CD14-positive monocyte (primary cell): ENCODE measurements around the gene NFIC. TPM values are rescaled to one million over a fixed set of nuclear protein-coding genes. Genes with fewer than 3 reads are reported as not detected.
A peak's percentile ranks its signal among the peaks of the same experiment; 100 is the strongest.

ENCODE experiments used
- DNase-seq, 3 donors: peaks; one replicate each; pipeline ENCODE4 v3.0.0-alpha.2; 2011 to 2022
- H2AFZ ChIP-seq: 2 replicates; pipeline ENCODE4 v1.6.0; 2012; ENCODE audit warnings: mild to moderate bottlenecking, low read depth, low read length, inconsistent platforms; ENCODE audit not compliant: insufficient read depth, poor library complexity, severe bottlenecking
- H3K27ac ChIP-seq, 2 donors: 1 replicate in 1 of 2; 2 replicates in 1 of 2; pipeline ENCODE4 v1.5.1; 2012 to 2013; ENCODE audit warnings: low read length in 2 of 2, control low read depth in 1 of 2, inconsistent platforms in 1 of 2, low read depth in 1 of 2, mild to moderate bottlenecking in 1 of 2
- H3K27me3 ChIP-seq, 2 donors: one replicate each; pipeline versions ENCODE4 v1.6.0 to v1.6.1; 2011 to 2013; ENCODE audit warnings: low read length in 2 of 2; ENCODE audit not compliant: control insufficient read depth in 2 of 2, insufficient read depth in 2 of 2
- H3K36me3 ChIP-seq, 2 donors: replicated peaks in 1 of 2; 1 replicate in 1 of 2; 2 replicates in 1 of 2; pipeline versions ENCODE4 v1.5.1 to v1.6.1; 2012 to 2013; ENCODE audit warnings: low read length in 2 of 2, control low read depth in 1 of 2, inconsistent platforms in 1 of 2, mild to moderate bottlenecking in 1 of 2; ENCODE audit not compliant: insufficient read depth in 2 of 2, control insufficient read depth in 1 of 2
- H3K4me1 ChIP-seq, 2 donors: 1 replicate in 1 of 2; 2 replicates in 1 of 2; pipeline versions ENCODE4 v1.5.1 to v1.6.1; 2012 to 2013; ENCODE audit warnings: low read length in 2 of 2, control low read depth in 1 of 2, inconsistent platforms in 1 of 2, mild to moderate bottlenecking in 1 of 2, moderate library complexity in 1 of 2; ENCODE audit not compliant: insufficient read depth in 2 of 2, control insufficient read depth in 1 of 2
- H3K4me2 ChIP-seq: replicated peaks from 2 replicates; pipeline ENCODE3; 2012; ENCODE audit warnings: low read length, moderate library complexity, mild to moderate bottlenecking; ENCODE audit not compliant: poor library complexity, severe bottlenecking; ENCODE audit errors: extremely low read depth
- H3K4me3 ChIP-seq, 3 experiments: fragments of 200-600 bp in 1 of 3; sonication (generic) in 1 of 3; replicated peaks in 1 of 3; 1 replicate in 2 of 3; 2 replicates in 1 of 3; pipeline ENCODE4 v1.5.1; 2011 to 2013; ENCODE audit warnings: low read length in 3 of 3, mild to moderate bottlenecking in 3 of 3, control low read depth in 2 of 3, low read depth in 2 of 3, inconsistent platforms in 1 of 3, moderate library complexity in 1 of 3
- H3K79me2 ChIP-seq: 2 replicates; pipeline ENCODE4 v1.6.0; 2012; ENCODE audit warnings: mild to moderate bottlenecking, control low read depth, inconsistent platforms, low read length, moderate library complexity; ENCODE audit not compliant: insufficient read depth
- H3K9ac ChIP-seq: 2 replicates; pipeline ENCODE4 v1.6.0; 2017; ENCODE audit warnings: low read length, mild to moderate bottlenecking; ENCODE audit not compliant: insufficient read depth, poor library complexity, severe bottlenecking
- H3K9me3 ChIP-seq, 2 donors: replicated peaks in 1 of 2; 1 replicate in 1 of 2; 2 replicates in 1 of 2; pipeline versions ENCODE4 v1.5.1 to v1.6.1; 2012 to 2013; ENCODE audit warnings: low read length in 2 of 2, control low read depth in 1 of 2; ENCODE audit not compliant: control insufficient read depth in 1 of 2, insufficient read depth in 1 of 2
- H4K20me1 ChIP-seq: 2 replicates; pipeline ENCODE4 v1.6.0; 2012; ENCODE audit warnings: mild to moderate bottlenecking, low read length, control low read depth, moderate library complexity; ENCODE audit not compliant: insufficient read depth
- H3K27ac Mint-ChIP-seq, 7 donors: one replicate each; pipeline ENCODE4 v1.8.0; 2020; ENCODE audit warnings: mild to moderate bottlenecking in 7 of 7, mixed read lengths in 7 of 7, moderate library complexity in 6 of 7, inconsistent platforms in 2 of 7
- H3K27me3 Mint-ChIP-seq, 3 donors: one replicate each; pipeline ENCODE4 v1.8.0; 2021 to 2022; ENCODE audit warnings: low read depth in 3 of 3, mild to moderate bottlenecking in 3 of 3, mixed read lengths in 3 of 3, moderate library complexity in 3 of 3, inconsistent platforms in 1 of 3
- H3K36me3 Mint-ChIP-seq, 2 donors: one replicate each; pipeline ENCODE4 v1.8.0; 2020; ENCODE audit warnings: mixed read lengths in 2 of 2, inconsistent platforms in 1 of 2, mild to moderate bottlenecking in 1 of 2
- H3K4me1 Mint-ChIP-seq: one replicate; pipeline ENCODE4 v1.8.0; 2020; ENCODE audit warnings: mild to moderate bottlenecking, mixed read lengths
- H3K4me3 Mint-ChIP-seq, 2 donors: one replicate each; pipeline ENCODE4 v1.8.0; 2020; ENCODE audit warnings: mild to moderate bottlenecking in 2 of 2, mixed read lengths in 2 of 2, moderate library complexity in 1 of 2
- H3K9me3 Mint-ChIP-seq, 7 donors: one replicate each; pipeline ENCODE4 v1.8.0; 2020 to 2022; ENCODE audit warnings: mixed read lengths in 7 of 7, mild to moderate bottlenecking in 6 of 7, moderate library complexity in 6 of 7, inconsistent platforms in 2 of 7
- CTCF ChIP-seq: fragments of 200-600 bp; IDR thresholded peaks from one replicate; pipeline ENCODE4 v1.8.0; 2022; ENCODE audit warnings: antibody characterized with exemption, mild to moderate bottlenecking
- WGBS: methylation state at CpG from one replicate; pipeline ENCODE4 v1.1.5; 2013; ENCODE audit warnings: missing lambda C conversion rate; ENCODE audit not compliant: insufficient coverage; 5-methylcytosine and 5-hydroxymethylcytosine counted together
- intact Hi-C, 2 donors: fragments of 100-400 bp; cut with micrococcal nuclease; formaldehyde crosslinking; loops; one replicate each; pipeline versions ENCODE4 v1.15.0 to v1.15.1; 2023
- polyA plus RNA-seq, 3 donors: library from polyadenylated mRNA; depleted of rRNA in 1 of 3; unstranded in 2 of 3; stranded (reverse) in 1 of 3; fragments of 300-500 nt in 2 of 3; fragments of >200 nt in 1 of 3; fragmentation: Illumina TruSeq in 2 of 3; gene quantifications; 1 replicate in 2 of 3; 2 replicates in 1 of 3; pipeline ENCODE4 v1.2.3, GENCODE V29; 2012 to 2021

The NFIC gene
- polyA plus RNA-seq, 3 donors, result 7.0 to 13.8 (median 11.5) TPM

DNA sequence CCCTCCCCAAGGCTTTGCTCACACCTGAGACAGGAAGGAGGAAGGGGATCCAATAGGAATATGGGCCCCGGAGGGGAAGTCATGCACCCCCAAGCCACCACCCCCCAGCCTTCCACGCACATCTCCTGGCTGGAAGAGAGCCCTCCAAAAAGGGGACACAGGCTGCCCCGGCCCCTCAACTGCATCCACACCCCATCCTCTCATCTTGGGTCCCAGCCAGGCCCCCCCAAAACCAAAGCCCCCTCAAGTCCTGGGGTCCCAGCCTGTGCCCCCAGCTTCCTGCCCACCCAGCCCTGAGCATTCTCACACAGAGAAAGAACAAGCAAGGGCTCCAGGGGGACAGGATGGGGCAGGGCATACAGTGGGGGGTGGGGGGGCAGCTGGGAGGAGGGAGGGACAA, 101.8 kb downstream of the NFIC start:
- Mint-ChIP-seq H3K9me3 (peaks cover 0 to 2% (median 0%) of the 10 kb centered on the region in 7 donors), H3K27me3 (peaks cover 0 to 6% (median 4%) of the 10 kb centered on the region in 3 donors), H3K36me3 (peaks cover 5 to 7% of the 10 kb centered on the region in 2 donors), H3K4me1 (no peaks in the 10 kb centered on the region), H3K4me3 (no peak overlapping the region), H3K27ac (no peak overlapping the region)
- H3K4me1 ChIP-seq, result no peaks in the 10 kb centered on the region
- no peak for DNase-seq
- 100% methylated on average over 1 of the region's 3 CpGs for WGBS
- peaks cover 27% of the 10 kb centered on the region for H4K20me1 ChIP-seq
- H3K79me2 ChIP-seq, result no peaks in the 10 kb centered on the region
- H3K4me3 ChIP-seq, result no peak overlapping the region
- no peaks in the 10 kb centered on the region for H3K27me3 ChIP-seq
- H2AFZ ChIP-seq, result no peak overlapping the region
- H3K9me3 ChIP-seq, result no peaks in the 10 kb centered on the region
- peaks cover 0 to 4% of the 10 kb centered on the region in 2 donors for H3K36me3 ChIP-seq
- no peak overlapping the region for H3K4me2 ChIP-seq
- TF ChIP-seq CTCF, result no peak
- intact Hi-C loops, result no loop called here
- H3K27ac ChIP-seq, result no peak overlapping the region
- no peak overlapping the region for H3K9ac ChIP-seq

- H3K27ac Mint-ChIP-seq, result peak overlapping the region in 1 of 7 donors; percentile 10
- H3K9me3 ChIP-seq, result no peaks in the 10 kb centered on the region
- no peaks in the 10 kb centered on the region for H3K79me2 ChIP-seq
- TF ChIP-seq CTCF, result no peak
- H3K27me3 Mint-ChIP-seq, result peaks cover 0 to 6% (median 4%) of the 10 kb centered on the region in 3 donors
- DNase-seq, result no peak
- H3K36me3 ChIP-seq, result no peaks in the 10 kb centered on the region
- peaks cover 0 to 2% (median 0%) of the 10 kb centered on the region in 7 donors for H3K9me3 Mint-ChIP-seq
- no peak overlapping the region for H3K4me2 ChIP-seq
- peaks cover 2% of the 10 kb centered on the region for H3K4me1 Mint-ChIP-seq
- no peaks in the 10 kb centered on the region for H3K27me3 ChIP-seq
- WGBS, result 48% methylated on average over 11 of the region's 14 CpGs
- H3K36me3 Mint-ChIP-seq, result peaks cover 5 to 6% of the 10 kb centered on the region in 2 donors
- intact Hi-C loops, result loop anchor here in 1 of 2 donors (5.0 kb wide), 1 partner anchor 143 kb away; no protein-coding TSS in a partner anchor
- H3K4me3 ChIP-seq, result no peak overlapping the region
- peaks cover 27% of the 10 kb centered on the region for H4K20me1 ChIP-seq
- H3K4me1 ChIP-seq, result no peaks in the 10 kb centered on the region
- no peak overlapping the region for H3K27ac ChIP-seq
- no peak overlapping the region for H3K4me3 Mint-ChIP-seq
- no peak overlapping the region for H3K9ac ChIP-seq
- no peak overlapping the region for H2AFZ ChIP-seq
Observed at GRCh38 chr19:3469638-3470499, 103.5 kb downstream of the NFIC start.
